Liver (tissue), 3 donors: ENCODE results near the gene COPS4.

Source experiments
- CTCF ChIP-seq: fragments of 150-350 bp; IDR thresholded peaks from 2 replicates; pipeline ENCODE4 v1.5.1; 2017; ENCODE audit warnings: improper control_type of control experiment, low read depth, low read length; ENCODE audit not compliant: missing input control
- GABPA ChIP-seq, 2 donors: IDR thresholded peaks in 1 of 2; conservative IDR thresholded peaks in 1 of 2; 2 replicates each; pipeline ENCODE4 v1.6.1; 2016; ENCODE audit warnings: antibody characterized with exemption in 2 of 2, mild to moderate bottlenecking in 1 of 2, moderate library complexity in 1 of 2
- HNF4A ChIP-seq, 2 donors: conservative IDR thresholded peaks; 2 replicates each; pipeline ENCODE4 v1.6.1; 2016; ENCODE audit warnings: antibody characterized with exemption in 2 of 2, mild to moderate bottlenecking in 2 of 2
- MAX ChIP-seq: IDR thresholded peaks from 2 replicates; pipeline ENCODE4 v1.6.1; 2016; ENCODE audit warnings: antibody characterized with exemption
- REST ChIP-seq: IDR thresholded peaks from 2 replicates; pipeline ENCODE4 v1.6.1; 2016; ENCODE audit warnings: antibody characterized with exemption, mild to moderate bottlenecking
- SP1 ChIP-seq: IDR thresholded peaks from 2 replicates; pipeline ENCODE4 v1.6.1; 2018; ENCODE audit warnings: antibody characterized with exemption, mild to moderate bottlenecking
- TAF1 ChIP-seq: conservative IDR thresholded peaks from 2 replicates; pipeline ENCODE4 v1.6.1; 2016; ENCODE audit warnings: antibody characterized with exemption, mild to moderate bottlenecking
- donor health status: healthy.
- donor health status: healthy.

GRCh38 chr4:83074086-83074704, 39.2 kb downstream of the COPS4 start:
- TF ChIP-seq CTCF (peak; percentile 72), HNF4A (conservative IDR thresholded peaks at IDR 0.05) (no peak), SP1 (no peak), MAX (no peak), TAF1 (no peak), GABPA (IDR thresholded peaks at IDR 0.05 in 1 of 2, conservative IDR thresholded peaks at IDR 0.05 in 1 of 2) (no peak), REST (no peak)
